H1 (cell line): ENCODE measurements around the gene KMT2E. TPM values are rescaled to one million over a fixed set of nuclear protein-coding genes. Genes with fewer than 3 reads are reported as not detected.

Experiments used
- CTCF ChIA-PET: fragments of 300-600 bp; sonication (Branson Sonifier 250); formaldehyde crosslinking; loops from one replicate; lab custom pipeline; 2021; ENCODE audit not compliant: partially characterized antibody; lab: Charles Lee
- POLR2A ChIA-PET: fragments of 300-600 bp; sonication (Branson Sonifier 250); formaldehyde crosslinking; loops from one replicate; lab custom pipeline; 2021; ENCODE audit warnings: inconsistent platforms; ENCODE audit not compliant: partially characterized antibody; lab: Charles Lee
- DNase-seq, 2 experiments: peaks; one replicate each; pipeline versions ENCODE4 v3.0.0 to v3.0.0-alpha.2; 2010 to 2022; ENCODE audit warnings: low spot score in 2 of 2, low read depth in 1 of 2, mixed read lengths in 1 of 2
- FAIRE-seq: peaks from 2 replicates; lab custom pipeline; 2011; peaks lifted over from hg19 to GRCh38; lab: Jason Lieb, UNC
- H2AFZ ChIP-seq: 2 replicates; pipeline ENCODE4 v1.8.1; 2012; ENCODE audit warnings: low read length, inconsistent platforms
- H2AK5ac ChIP-seq: 2 replicates; pipeline ENCODE4 v1.6.1; 2013; ENCODE audit warnings: low read depth, low read length
- H2BK120ac ChIP-seq: replicated peaks from 2 replicates; pipeline ENCODE3; 2013; ENCODE audit warnings: low read depth, low read length, inconsistent platforms
- H2BK12ac ChIP-seq: 2 replicates; pipeline ENCODE4 v1.6.1; 2013; ENCODE audit warnings: low read depth, low read length
- H2BK15ac ChIP-seq: 2 replicates; pipeline ENCODE4 v1.6.1; 2013; ENCODE audit warnings: low read length
- H2BK20ac ChIP-seq: 2 replicates; pipeline ENCODE4 v1.6.1; 2013; ENCODE audit warnings: low read length
- H2BK5ac ChIP-seq: 2 replicates; pipeline ENCODE4 v1.6.1; 2013; ENCODE audit warnings: low read depth, low read length
- H3K14ac ChIP-seq: 2 replicates; pipeline ENCODE4 v1.6.1; 2013; ENCODE audit warnings: inconsistent platforms; ENCODE audit not compliant: insufficient read length
- H3K18ac ChIP-seq: 2 replicates; pipeline ENCODE4 v1.6.1; 2013; ENCODE audit warnings: low read length; ENCODE audit errors: extremely low read depth
- H3K23ac ChIP-seq: 2 replicates; pipeline ENCODE4 v1.6.1; 2013; ENCODE audit warnings: inconsistent platforms; ENCODE audit not compliant: insufficient read length
- H3K23me2 ChIP-seq: 2 replicates; pipeline ENCODE4 v1.6.1; 2013; ENCODE audit warnings: low read depth, low read length
- H3K27ac ChIP-seq: 2 replicates; pipeline ENCODE4 v1.6.1; 2011; ENCODE audit warnings: low read depth, low read length, inconsistent platforms
- H3K27me3 ChIP-seq, 4 experiments: replicated peaks in 1 of 4; 1 replicate in 1 of 4; 2 replicates in 3 of 4; pipeline versions ENCODE4 v1.6.1 to v1.8.1; 2011 to 2013; ENCODE audit warnings: low read length in 3 of 4, mild to moderate bottlenecking in 3 of 4, inconsistent platforms in 2 of 4, mixed read lengths in 2 of 4, moderate library complexity in 1 of 4; ENCODE audit not compliant: control insufficient read depth in 3 of 4, insufficient read depth in 3 of 4; ENCODE audit errors: extremely low read depth in 1 of 4
- H3K36me3 ChIP-seq, 4 experiments: 2 replicates each; pipeline versions ENCODE4 v1.6.1 to v1.8.1; 2011 to 2013; ENCODE audit warnings: mild to moderate bottlenecking in 4 of 4, low read length in 3 of 4, moderate library complexity in 2 of 4, control low read depth in 1 of 4, inconsistent platforms in 1 of 4; ENCODE audit not compliant: insufficient read depth in 4 of 4, control insufficient read depth in 2 of 4
- H3K4ac ChIP-seq: replicated peaks from 2 replicates; pipeline ENCODE3; 2013; ENCODE audit warnings: low read length, low read depth, mixed read lengths, inconsistent platforms; ENCODE audit not compliant: insufficient read length
- H3K4me1 ChIP-seq, 4 experiments: replicated peaks in 1 of 4; 1 replicate in 1 of 4; 2 replicates in 3 of 4; pipeline versions ENCODE4 v1.6.1 to v1.8.1; 2011 to 2013; ENCODE audit warnings: low read length in 3 of 4, inconsistent platforms in 2 of 4, mixed read lengths in 1 of 4; ENCODE audit not compliant: insufficient read depth in 4 of 4, control insufficient read depth in 3 of 4
- H3K4me2 ChIP-seq, 2 experiments: 2 replicates each; pipeline versions ENCODE4 v1.6.1 to v1.8.1; 2011 to 2013; ENCODE audit warnings: low read depth in 2 of 2, low read length in 2 of 2, control low read depth in 1 of 2, inconsistent platforms in 1 of 2, mild to moderate bottlenecking in 1 of 2; ENCODE audit not compliant: insufficient read depth in 1 of 2
- H3K4me3 ChIP-seq, 4 experiments: fragments of 200-600, 300-600 bp in 1 of 4; sonication (generic), shearing (Covaris generic), sonication (Bioruptor Twin) in 1 of 4; 2 replicates each; pipeline versions ENCODE4 v1.5.1 to v1.8.1; 2011 to 2016; ENCODE audit warnings: low read length in 4 of 4, low read depth in 3 of 4, control low read depth in 2 of 4, inconsistent platforms in 2 of 4, mild to moderate bottlenecking in 2 of 4, mixed read lengths in 1 of 4, moderate library complexity in 1 of 4; ENCODE audit not compliant: insufficient read depth in 2 of 4; ENCODE audit errors: extremely low read depth in 1 of 4
- H3K56ac ChIP-seq: replicated peaks from 2 replicates; pipeline ENCODE3; 2013; ENCODE audit warnings: low read depth, mild to moderate bottlenecking, mixed read lengths, low read length, inconsistent platforms; ENCODE audit not compliant: insufficient read length
- H3K79me1 ChIP-seq: 2 replicates; pipeline ENCODE4 v1.6.1; 2013; ENCODE audit warnings: low read depth, low read length, control low read depth
- H3K79me2 ChIP-seq, 2 experiments: 2 replicates each; pipeline versions ENCODE4 v1.6.1 to v1.8.1; 2012 to 2013; ENCODE audit warnings: low read length in 2 of 2, mild to moderate bottlenecking in 2 of 2, inconsistent platforms in 1 of 2; ENCODE audit not compliant: insufficient read depth in 2 of 2, control insufficient read depth in 1 of 2
- H3K9ac ChIP-seq, 4 experiments: replicated peaks in 1 of 4; 1 replicate in 1 of 4; 2 replicates in 3 of 4; pipeline versions ENCODE4 v1.6.1 to v1.8.1; 2011 to 2013; ENCODE audit warnings: low read depth in 3 of 4, low read length in 3 of 4, control low read depth in 2 of 4, mild to moderate bottlenecking in 2 of 4, moderate library complexity in 2 of 4, inconsistent platforms in 1 of 4; ENCODE audit errors: extremely low read depth in 1 of 4
- H3K9me3 ChIP-seq, 2 experiments: 2 replicates each; pipeline versions ENCODE4 v1.6.1 to v1.8.1; 2012 to 2013; ENCODE audit warnings: mild to moderate bottlenecking in 2 of 2, moderate library complexity in 2 of 2, control low read depth in 1 of 2, inconsistent platforms in 1 of 2, low read depth in 1 of 2, low read length in 1 of 2, mixed read lengths in 1 of 2; ENCODE audit not compliant: insufficient read depth in 2 of 2
- H4K20me1 ChIP-seq, 2 experiments: replicated peaks in 1 of 2; 2 replicates each; pipeline versions ENCODE3 to v1.8.1; 2011 to 2013; ENCODE audit warnings: inconsistent platforms in 2 of 2, low read length in 2 of 2, mild to moderate bottlenecking in 1 of 2; ENCODE audit not compliant: insufficient read depth in 2 of 2, control insufficient read depth in 1 of 2
- H4K5ac ChIP-seq: 2 replicates; pipeline ENCODE4 v1.6.1; 2013; ENCODE audit warnings: low read length, low read depth, mixed read lengths, inconsistent platforms; ENCODE audit not compliant: insufficient read length
- H4K8ac ChIP-seq: 2 replicates; pipeline ENCODE4 v1.8.0; 2013; ENCODE audit warnings: mild to moderate bottlenecking, moderate library complexity, low read length, inconsistent platforms; ENCODE audit not compliant: insufficient read depth; ENCODE audit errors: extremely low read depth
- H4K91ac ChIP-seq: replicated peaks from 2 replicates; pipeline ENCODE3; 2013; ENCODE audit warnings: low read length, mixed read lengths, inconsistent platforms; ENCODE audit not compliant: insufficient read length
- ASH2L ChIP-seq: fragments of 200-600, 300-600 bp; sonication (generic); IDR thresholded peaks from one replicate; pipeline ENCODE4 v1.7.1; 2017; ENCODE audit warnings: low read length
- KDM1A ChIP-seq: fragments of 200-600, 300-600 bp; sonication (generic); IDR thresholded peaks from 2 replicates; pipeline ENCODE4 v1.7.1; 2016; ENCODE audit warnings: mild to moderate bottlenecking, low read length, borderline replicate concordance
- POLR2A ChIP-seq, 2 experiments: IDR thresholded peaks; 1 replicate in 1 of 2; 2 replicates in 1 of 2; pipeline ENCODE4 v1.6.1; 2011; ENCODE audit warnings: low read depth in 2 of 2, low read length in 2 of 2, mild to moderate bottlenecking in 2 of 2; ENCODE audit errors: control extremely low read depth in 1 of 2
- WGBS, 2 experiments: shearing (Covaris generic) in 1 of 2; methylation state at CpG; one replicate each; pipeline versions ENCODE4 v1.1.6 to v1.1.7; 2013 to 2015; ENCODE audit warnings: low lambda C conversion rate in 2 of 2, mixed read lengths in 2 of 2, inconsistent platforms in 1 of 2, low coverage in 1 of 2, missing lambda C conversion rate in 1 of 2; ENCODE audit not compliant: insufficient replicate concordance in 2 of 2, insufficient coverage in 1 of 2, insufficient read length in 1 of 2; ENCODE audit errors: extremely low coverage in 1 of 2, missing lambda C conversion rate in 1 of 2; 5-methylcytosine and 5-hydroxymethylcytosine counted together
- polyA plus RNA-seq, 7 experiments: library from polyadenylated mRNA; depleted of rRNA in 3 of 7; stranded (reverse) in 5 of 7; unstranded in 2 of 7; fragments of >200 nt in 5 of 7; fragments of 200-250 nt in 2 of 7; gene quantifications; 1 replicate in 5 of 7; 2 replicates in 1 of 7; 4 replicates in 1 of 7; pipeline versions ENCODE4 v1.2.1 to v1.2.3, GENCODE V29; 2011 to 2013; ENCODE audit warnings: missing spikeins in 2 of 7, mixed read lengths in 2 of 7
- total RNA-seq: library from RNA; stranded (reverse); fragmentation: NEBNext Ultra II Directional; extraction: Animal tissue kit (Norgen Biotek cat#: 25700); gene quantifications from 2 replicates; pipeline ENCODE4 v1.2.1, GENCODE V29; 2021

The KMT2E gene
- total and polyA plus RNA-seq, 2 of the 8 experiments (the other 6 are each of a cell fraction or from before 2014, with no cell fraction given), result 10.9 to 45.0 TPM

- Histone ChIP-seq H2BK5ac (peak overlapping the region; percentile 100), H3K18ac (peak overlapping the region; percentile 96), H3K4me3 (peak overlapping the region; percentile 89 to 99 (median 97)), H3K9me3 (no peaks in the 10 kb centered on the region), H2AFZ (no peak overlapping the region), H3K9ac (peak overlapping the region; percentile 76 to 96 (median 93)), H3K23ac (peak overlapping the region; percentile 3), H3K79me2 (peaks cover 46 to 58% of the 10 kb centered on the region in 2 experiments), H3K79me1 (no peaks in the 10 kb centered on the region), H2BK120ac (peak overlapping the region; percentile 34), H3K14ac (no peak overlapping the region), H3K4ac (peak overlapping the region; percentile 74), H4K8ac (peak overlapping the region; percentile 100; the same call in 1 of the 2 replicates), H3K23me2 (peaks cover 5% of the 10 kb centered on the region; the same call in 1 of the 2 replicates), H2BK15ac (no peak overlapping the region), H3K27me3 (no peaks in the 10 kb centered on the region), H2BK20ac (no peak overlapping the region), H3K4me1 (peaks cover 0 to 9% (median 1%) of the 10 kb centered on the region in 4 experiments; a peak in 3 of 7 replicates), H3K27ac (peak overlapping the region; percentile 79), H3K36me3 (peaks cover 0 to 6% (median 0%) of the 10 kb centered on the region in 4 experiments; a peak in 1 of 8 replicates), H3K56ac (peak overlapping the region; percentile 13), H2AK5ac (0 out of 2 replicates have a peak overlapping the region, but pooled peaks have one; percentile 4), H2BK12ac (peak overlapping the region; percentile 91; the same call in 1 of the 2 replicates), H4K5ac (peak overlapping the region; percentile 99), H4K91ac (no peak overlapping the region), H4K20me1 (peaks cover 5 to 6% of the 10 kb centered on the region in 2 experiments), H3K4me2 (peak overlapping the region; percentile 49 to 77)
- FAIRE-seq (no peak), DNase-seq (peak in 1 of 2 experiments; percentile 55)
- CTCF ChIA-PET, result interaction anchor here (0.6 to 3.4 kb wide), 14 partner anchors 8 to 132 kb away, joined by 3 to 18 read pairs (median 3); no protein-coding TSS in a partner anchor
- POLR2A ChIA-PET, result interaction anchor here (1.0 to 6.7 kb wide), 12 partner anchors 8 to 44 kb away, joined by 3 to 118 read pairs (median 9); no protein-coding TSS in a partner anchor
- 1% methylated on average over 21 of the region's 22 CpGs; no CpG with 5 or more reads in 1 of the 2 experiments for whole genome bisulfite sequencing, 2 experiments
- TF ChIP-seq KDM1A (no peak), ASH2L (peak; percentile 11), POLR2A (IDR thresholded peaks at IDR 0.05; ENCODE audit: control extremely low read depth in 1 of 2, low read depth in 2 of 2, low read length in 2 of 2) (peak; percentile 11 to 56)
Observed at GRCh38 chr7:105014693-105015389, 836 bp downstream of the KMT2E start.
